ENCODE measurements around the gene SHISA4. TPM values are rescaled to one million over a fixed set of nuclear protein-coding genes. Genes with fewer than 3 reads are reported as not detected.

Gene SHISA4
- total RNA-seq, 2 donors from 2014 or later = 2.0 to 3.9 TPM

- H3K27ac ChIP-seq = peak overlapping the region; percentile 18
- peak overlapping the region in 1 of 2 donors; percentile 41 for H3K9ac ChIP-seq (ENCODE audit: low read depth in 2 of 2, low read length in 2 of 2)
- no peak for DNase-seq
- intact Hi-C loops (cut with DNase I) = no loop called here
- no peak for TF ChIP-seq CTCF (IDR thresholded peaks at IDR 0.05)
- no peaks in the 10 kb centered on the region for H3K4me1 ChIP-seq
- H3K27me3 ChIP-seq = peaks cover 9% of the 10 kb centered on the region
- no peak overlapping the region for H3K4me3 ChIP-seq
- H3K9me3 ChIP-seq = no peaks in the 10 kb centered on the region
- H3K36me3 ChIP-seq = no peaks in the 10 kb centered on the region
Observed at GRCh38 chr1:201941420-201942128, 52.9 kb downstream of the SHISA4 start.

GRCh38 chr1:201942129-201942495, 53.4 kb downstream of the SHISA4 start:
- Histone ChIP-seq H3K4me3 (no peak overlapping the region), H3K36me3 (no peaks in the 10 kb centered on the region), H3K9me3 (no peaks in the 10 kb centered on the region), H3K27ac (no peak overlapping the region), H3K27me3 (peaks cover 9% of the 10 kb centered on the region), H3K4me1 (no peaks in the 10 kb centered on the region), H3K9ac (ENCODE audit: low read depth in 2 of 2, low read length in 2 of 2) (peak overlapping the region in 1 of 2 donors; percentile 41)
- intact Hi-C loops (cut with DNase I) = no loop called here
- TF ChIP-seq CTCF (IDR thresholded peaks at IDR 0.05) = no peak
- DNase-seq = no peak

Small RNAs within 50 kb of the gene (microRNA-seq; reads per million reads assigned to microRNA genes)
- not detected for gene MIR6739

Other genes with a start within 250 kb of the SHISA4 start
- 10 to 100 TPM; 22.9 to 52.0 TPM for gene IPO9, start 59.7 kb upstream of the SHISA4 start, total RNA-seq
- 10 to 100 TPM in 1 of 2 donors, 1 to 10 TPM in 1; 7.6 to 64.5 TPM for gene LMOD1, start 57.6 kb downstream of the SHISA4 start, total RNA-seq
- gene TIMM17A, start 66.6 kb downstream of the SHISA4 start, total RNA-seq = 10 to 100 TPM; 63.4 to 84.7 TPM
- gene RNPEP, start 93.8 kb downstream of the SHISA4 start, total RNA-seq = 100 to 1,000 TPM; 142 to 147 TPM
- 1,000 to 10,000 TPM in 1 of 2 donors, 100 to 1,000 TPM in 1; 749 to 1,162 TPM for gene ELF3, start 121.7 kb downstream of the SHISA4 start, total RNA-seq
- 1 to 10 TPM; 1.6 to 3.1 TPM for gene GPR37L1, start 234.0 kb downstream of the SHISA4 start, total RNA-seq